GM12878 (cell line): ENCODE measurements around the gene TULP4. TPM values are rescaled to one million over a fixed set of nuclear protein-coding genes. Genes with fewer than 3 reads are reported as not detected.

ENCODE experiments used
- ATAC-seq: fragments of 200-7000 bp; cut with Tn5 transposase; 3 replicates; pipeline ENCODE4 v1.9.1; 2020; ENCODE audit warnings: mild to moderate bottlenecking, moderate library complexity
- BruUV-seq: library from RNA; stranded (reverse); fragments of 400-500 nt; replicated peaks from 2 replicates; lab custom pipeline; 2021; lab: Mats Ljungman, UMichigan
- CTCF ChIA-PET: fragments of 300-600 bp; sonication (Branson Sonifier 250); formaldehyde crosslinking; extraction: SDS; loops from one replicate; lab custom pipeline; 2021; ENCODE audit warnings: inconsistent platforms; lab: Yijun Ruan, JAX
- POLR2A ChIA-PET: fragments of 350-600 bp; formaldehyde crosslinking; extraction: SDS; loops from one replicate; lab custom pipeline; 2021; ENCODE audit warnings: inconsistent platforms; lab: Charles Lee
- RAD21 ChIA-PET: fragments of 300-600 bp; sonication (Branson Sonifier 250); formaldehyde crosslinking; loops from one replicate; lab custom pipeline; 2023; ENCODE audit warnings: antibody characterized with exemption; ENCODE audit not compliant: unreplicated experiment; lab: Charles Lee
- SMC1A ChIA-PET: fragments of 300-600 bp; sonication (Branson Sonifier 250); formaldehyde crosslinking; loops from one replicate; lab custom pipeline; 2023; ENCODE audit not compliant: unreplicated experiment, uncharacterized antibody; lab: Charles Lee
- DNase-seq: peaks from one replicate; pipeline ENCODE4 v3.0.0-alpha.2; 2011; ENCODE audit warnings: low read depth, low spot score
- FAIRE-seq: peaks from 3 replicates; lab custom pipeline; 2011; peaks lifted over from hg19 to GRCh38; lab: Jason Lieb, UNC
- H2AFZ ChIP-seq: 2 replicates; pipeline ENCODE4 v1.6.0; 2011; ENCODE audit warnings: low read depth, low read length, control low read depth; ENCODE audit not compliant: control insufficient read depth
- H3K27ac ChIP-seq: 2 replicates; pipeline ENCODE4 v1.5.1; 2011; ENCODE audit warnings: control low read depth; ENCODE audit not compliant: control insufficient read depth, insufficient read depth
- H3K27me3 ChIP-seq, 2 experiments: replicated peaks in 1 of 2; 2 replicates each; pipeline versions ENCODE4 v1.6.0 to v1.6.1; 2011; ENCODE audit warnings: low read length in 1 of 2; ENCODE audit not compliant: control insufficient read depth in 2 of 2, insufficient read depth in 2 of 2
- H3K36me3 ChIP-seq, 2 experiments: 2 replicates each; pipeline ENCODE4 v1.5.1; 2011; ENCODE audit warnings: low read length in 1 of 2; ENCODE audit not compliant: control insufficient read depth in 2 of 2, insufficient read depth in 2 of 2
- H3K4me1 ChIP-seq: 2 replicates; pipeline ENCODE4 v1.6.1; 2011; ENCODE audit warnings: mild to moderate bottlenecking, low read length, moderate library complexity, mixed read lengths; ENCODE audit not compliant: control insufficient read depth, insufficient read depth
- H3K4me2 ChIP-seq: 2 replicates; pipeline ENCODE4 v1.6.0; 2011; ENCODE audit warnings: control low read depth; ENCODE audit not compliant: control insufficient read depth, insufficient read depth
- H3K4me3 ChIP-seq: fragments of 200-600 bp; sonication (generic); 2 replicates; pipeline ENCODE4 v1.5.1; 2016
- H3K79me2 ChIP-seq: 2 replicates; pipeline ENCODE4 v1.6.0; 2011; ENCODE audit warnings: low read length; ENCODE audit not compliant: control insufficient read depth, insufficient read depth
- H3K9ac ChIP-seq: 2 replicates; pipeline ENCODE4 v1.8.0; 2011; ENCODE audit warnings: low read length, control low read depth, mixed read lengths; ENCODE audit not compliant: control insufficient read depth, insufficient read depth
- H3K9me3 ChIP-seq: replicated peaks from 3 replicates; pipeline ENCODE4 v1.5.1; 2011; ENCODE audit warnings: mild to moderate bottlenecking, low read length; ENCODE audit not compliant: control insufficient read depth, insufficient read depth
- H4K20me1 ChIP-seq: 2 replicates; pipeline ENCODE4 v1.6.0; 2011; ENCODE audit not compliant: control insufficient read depth, insufficient read depth
- BCLAF1 ChIP-seq: fragments of 450-650 bp; IDR thresholded peaks from 2 replicates; pipeline ENCODE4 v1.6.1; 2017; ENCODE audit warnings: antibody characterized with exemption, mild to moderate bottlenecking, moderate library complexity
- BMI1 ChIP-seq: fragments of 450-650 bp; IDR thresholded peaks from 2 replicates; pipeline ENCODE4 v1.6.1; 2016; ENCODE audit warnings: mild to moderate bottlenecking, moderate library complexity, borderline replicate concordance
- CTCF ChIP-seq, 3 experiments: IDR thresholded peaks in 2 of 3; conservative IDR thresholded peaks in 1 of 3; 2 replicates each; pipeline ENCODE4 v1.5.1; 2011; ENCODE audit warnings: low read depth in 3 of 3, low read length in 3 of 3, mild to moderate bottlenecking in 3 of 3, control low read depth in 2 of 3, moderate library complexity in 2 of 3, inconsistent platforms in 1 of 3, mixed read lengths in 1 of 3; ENCODE audit not compliant: control insufficient read depth in 2 of 3, insufficient read depth in 1 of 3; ENCODE audit errors: extremely low read depth in 1 of 3
- WGBS: methylation state at CpG from one replicate; pipeline ENCODE4 v1.1.6; 2016; ENCODE audit warnings: low lambda C conversion rate; ENCODE audit not compliant: insufficient replicate concordance, insufficient coverage; ENCODE audit errors: missing lambda C conversion rate; 5-methylcytosine and 5-hydroxymethylcytosine counted together
- in situ Hi-C: fragments of 300-500 bp; cut with MboI; formaldehyde crosslinking; loops from 9 replicates; pipeline ENCODE4 v1.14.3; 2018; ENCODE audit warnings: mixed read lengths
- intact Hi-C: fragments of 100-400 bp; cut with micrococcal nuclease; formaldehyde crosslinking; loops from one replicate; pipeline ENCODE4 v1.14.2; 2022; ENCODE audit not compliant: unreplicated experiment
- polyA plus RNA-seq, 11 experiments: library from polyadenylated mRNA; depleted of rRNA in 4 of 11; unstranded in 6 of 11; stranded (reverse) in 5 of 11; fragments of >200 nt; fragmentation: Nextera tagmentation in 4 of 11; fragmentation: Illumina TruSeq in 1 of 11; extraction: Ambion mirVana in 4 of 11; extraction: Trizol in 1 of 11; gene quantifications; 1 replicate in 1 of 11; 2 replicates in 10 of 11; pipeline versions ENCODE4 v1.2.1 to v1.2.3, GENCODE V29; 2011 to 2016; ENCODE audit warnings: inconsistent platforms in 2 of 11, missing spikeins in 2 of 11, low read depth in 1 of 11
- total RNA-seq, 4 experiments: library from RNA; depleted of rRNA in 3 of 4; stranded (reverse); fragments of >200 nt in 3 of 4; fragmentation: Illumina TruSeq in 1 of 4; extraction: Trizol in 1 of 4; gene quantifications; 2 replicates each; pipeline versions ENCODE4 v1.2.1 to v1.2.3, GENCODE V29; 2013 to 2021

The TULP4 gene
- total and polyA plus RNA-seq, 10 of the 15 experiments (the other 5 are each of a cell fraction or from before 2014, with no cell fraction given) = 0.73 to 31.8 (median 14.0) TPM

- intact Hi-C loops = loop anchor here (5.0 kb wide), 1 partner anchor 165 kb away; no protein-coding TSS in a partner anchor
- peak; percentile 45 for ATAC-seq
These were observed 74.8 kb downstream of the TULP4 start for GRCh38 chr6:158387036-158387435.

More at GRCh38 chr6:158387036-158387435, 74.8 kb downstream of the TULP4 start:
- DNase-seq = no peak
- Histone ChIP-seq H3K27ac (no peak overlapping the region), H3K36me3 (no peaks in the 10 kb centered on the region), H3K9ac (no peak overlapping the region), H3K9me3 (peaks cover under 1% of the 10 kb centered on the region; the same call in 1 of the 3 replicates), H3K4me1 (no peaks in the 10 kb centered on the region; the same call in 1 of the 2 replicates), H3K79me2 (no peaks in the 10 kb centered on the region), H2AFZ (no peak overlapping the region), H3K4me2 (no peak overlapping the region), H4K20me1 (no peaks in the 10 kb centered on the region), H3K4me3 (no peak overlapping the region), H3K27me3 (no peaks in the 10 kb centered on the region)
- POLR2A ChIA-PET = interaction anchor here (0.5 to 1.6 kb wide), 4 partner anchors 10 to 136 kb away, joined by 3 to 4 read pairs (median 4); no protein-coding TSS in a partner anchor
- in situ Hi-C loops = no loop called here
- CTCF ChIA-PET = interaction anchor here (0.6 to 2.1 kb wide), 14 partner anchors 9 to 305 kb away, joined by 3 to 13 read pairs (median 4); no protein-coding TSS in a partner anchor
- FAIRE-seq = no peak
- SMC1A ChIA-PET = interaction anchor here (0.8 to 1.8 kb wide), 9 partner anchors 13 to 173 kb away, joined by 3 to 8 read pairs (median 4); no protein-coding TSS in a partner anchor
- WGBS = 83% methylated on average over 3 of the region's 3 CpGs
- BruUV-seq = no TSS peak
- RAD21 ChIA-PET = interaction anchor here (0.9 to 1.5 kb wide), 3 partner anchors 12 to 166 kb away, joined by 3 to 6 read pairs (median 4); no protein-coding TSS in a partner anchor
- TF ChIP-seq CTCF (IDR thresholded peaks at IDR 0.05 in 2 of 3, conservative IDR thresholded peaks at IDR 0.05 in 1 of 3; ENCODE audit: control insufficient read depth in 2 of 3, extremely low read depth in 1 of 3, insufficient read depth in 1 of 3, low read depth in 3 of 3, low read length in 3 of 3) (peak in 2 of 3 experiments; percentile 4 to 15; a peak in 1 of 6 replicates), BMI1 (no peak), BCLAF1 (no peak)
